Frontal cortex (tissue), 4 donors: ENCODE results near the gene CBX6. TPM values are rescaled to one million over a fixed set of nuclear protein-coding genes. Genes with fewer than 3 reads are reported as not detected.
"Not testable (repeated sequence)": the region's sequence is repeated elsewhere in the genome, so short reads cannot be mapped to it uniquely, and the experiment has no call there.

ENCODE experiments used
- DNase-seq, 2 donors: peaks; one replicate each; pipeline ENCODE4 v3.0.0; 2012; ENCODE audit warnings: low spot score in 2 of 2
- FAIRE-seq: peaks from 2 replicates; lab custom pipeline; 2012; peaks lifted over from hg19 to GRCh38; lab: Jason Lieb, UNC
- total RNA-seq: library from RNA; depleted of rRNA; stranded (reverse); fragments of >200 nt; gene quantifications from one replicate; pipeline ENCODE4 v1.2.3, GENCODE V29; 2014
- donor health status: control.
- donor health status: control.
- donor health status: control.

Gene CBX6
- total RNA-seq, 1 donor from 2014 or later, result 30.2 TPM

GRCh38 chr22:38862375-38863329 is 9.4 kb downstream of the CBX6 start:
- FAIRE-seq, result no peak

GRCh38 chr22:38861927-38862326 is 10.1 kb downstream of the CBX6 start:
- FAIRE-seq, result no peak
- no peak for DNase-seq

More at GRCh38 chr22:38862375-38863329, 9.4 kb downstream of the CBX6 start:
- DNase-seq, result no peak

- DNase-seq (no peak), FAIRE-seq (no peak)
These were observed 10.7 kb downstream of the CBX6 start for GRCh38 chr22:38861170-38861876.

- FAIRE-seq, result no peak
- no peak for DNase-seq
These were observed 11.5 kb downstream of the CBX6 start for GRCh38 chr22:38860283-38861169.

GRCh38 chr22:38859581-38860282 is 12.3 kb downstream of the CBX6 start:
- FAIRE-seq (no peak), DNase-seq (no peak)

- no peak for FAIRE-seq
- DNase-seq, result no peak
These were observed 13.5 kb downstream of the CBX6 start for GRCh38 chr22:38858492-38858891.

GRCh38 chr22:38854476-38854875 is 17.5 kb downstream of the CBX6 start:
- DNase-seq, FAIRE-seq: not testable (repeated sequence)

GRCh38 chr22:38853883-38854282 is 18.1 kb downstream of the CBX6 start:
- not testable (repeated sequence) for FAIRE-seq

GRCh38 chr22:38853196-38853651 is 18.8 kb downstream of the CBX6 start:
- no peak for FAIRE-seq
- DNase-seq, result no peak

More at GRCh38 chr22:38853883-38854282, 18.1 kb downstream of the CBX6 start:
- not testable (repeated sequence) for DNase-seq

- no peak for FAIRE-seq
These were observed 19.5 kb downstream of the CBX6 start for GRCh38 chr22:38852522-38852921.

GRCh38 chr22:38850941-38851849 is 20.8 kb downstream of the CBX6 start:
- DNase-seq (no peak), FAIRE-seq (no peak)

More at GRCh38 chr22:38852522-38852921, 19.5 kb downstream of the CBX6 start:
- DNase-seq, result no peak

- DNase-seq (no peak), FAIRE-seq (no peak)
These were observed 21.6 kb downstream of the CBX6 start for GRCh38 chr22:38850399-38850798.

GRCh38 chr22:38849811-38850210 is 22.2 kb downstream of the CBX6 start:
- FAIRE-seq (no peak), DNase-seq (no peak)

GRCh38 chr22:38846412-38846811 is 25.6 kb downstream of the CBX6 start:
- DNase-seq (no peak), FAIRE-seq (no peak)

GRCh38 chr22:38845004-38845740 is 26.8 kb downstream of the CBX6 start:
- FAIRE-seq (no peak), DNase-seq (no peak)

GRCh38 chr22:38844315-38845003 is 27.6 kb downstream of the CBX6 start:
- no peak for FAIRE-seq
- DNase-seq, result no peak
